HEK293 (cell line): Measurements from ENCODE around the gene ABHD15.

ENCODE experiments used
- BCL6B ChIP-seq: fragments of 450-650 bp; formaldehyde crosslinking; IDR thresholded peaks from 2 replicates; pipeline ENCODE4 v1.5.1; 2017; ENCODE audit warnings: missing biosample characterization, missing genetic modification characterization
- GFI1B ChIP-seq: fragments of 450-650 bp; formaldehyde crosslinking; IDR thresholded peaks from 2 replicates; pipeline ENCODE4 v1.5.1; 2016; ENCODE audit warnings: missing biosample characterization, missing genetic modification characterization
- GLIS1 ChIP-seq: fragments of 450-650 bp; formaldehyde crosslinking; IDR thresholded peaks from 2 replicates; pipeline ENCODE4 v1.5.1; 2016; ENCODE audit warnings: missing biosample characterization, missing genetic modification characterization
- IKZF3 ChIP-seq: fragments of 450-650 bp; IDR thresholded peaks from 2 replicates; pipeline ENCODE4 v1.5.0; 2018; ENCODE audit warnings: missing biosample characterization, mild to moderate bottlenecking, missing genetic modification characterization, moderate library complexity
- KLF10 ChIP-seq: fragments of 450-650 bp; IDR thresholded peaks from 2 replicates; pipeline ENCODE4 v1.5.1; 2018; ENCODE audit warnings: missing biosample characterization, mild to moderate bottlenecking, missing genetic modification characterization
- KLF8 ChIP-seq: fragments of 450-650 bp; formaldehyde crosslinking; IDR thresholded peaks from 2 replicates; pipeline ENCODE4 v1.5.1; 2016; ENCODE audit warnings: missing biosample characterization, missing genetic modification characterization
- PRDM6 ChIP-seq: fragments of 450-650 bp; formaldehyde crosslinking; IDR thresholded peaks from 2 replicates; pipeline ENCODE4 v1.5.1; 2017; ENCODE audit warnings: missing biosample characterization, missing genetic modification characterization
- SALL2 ChIP-seq: fragments of 450-650 bp; formaldehyde crosslinking; IDR thresholded peaks from 2 replicates; pipeline ENCODE4 v1.5.0; 2017; ENCODE audit warnings: missing biosample characterization, mild to moderate bottlenecking, missing genetic modification characterization, borderline replicate concordance
- SP3 ChIP-seq: fragments of 450-650 bp; formaldehyde crosslinking; IDR thresholded peaks from 2 replicates; pipeline ENCODE4 v1.5.1; 2016; ENCODE audit warnings: missing biosample characterization, missing genetic modification characterization
- ZBTB20 ChIP-seq: fragments of 450-650 bp; formaldehyde crosslinking; IDR thresholded peaks from 2 replicates; pipeline ENCODE4 v1.5.1; 2016; ENCODE audit warnings: missing biosample characterization, missing genetic modification characterization
- ZFP69B ChIP-seq: fragments of 450-650 bp; formaldehyde crosslinking; IDR thresholded peaks from 2 replicates; pipeline ENCODE4 v1.5.1; 2016; ENCODE audit warnings: missing biosample characterization, missing genetic modification characterization
- ZIC2 ChIP-seq: fragments of 450-650 bp; formaldehyde crosslinking; IDR thresholded peaks from 2 replicates; pipeline ENCODE4 v1.5.1; 2016; ENCODE audit warnings: missing biosample characterization, missing genetic modification characterization
- ZNF112 ChIP-seq: fragments of 450-650 bp; formaldehyde crosslinking; IDR thresholded peaks from 2 replicates; pipeline ENCODE4 v1.5.0; 2017; ENCODE audit warnings: missing biosample characterization, missing genetic modification characterization
- ZNF133 ChIP-seq: fragments of 450-650 bp; formaldehyde crosslinking; IDR thresholded peaks from 2 replicates; pipeline ENCODE4 v1.5.1; 2016; ENCODE audit warnings: missing biosample characterization, missing genetic modification characterization
- ZNF138 ChIP-seq: fragments of 450-650 bp; formaldehyde crosslinking; IDR thresholded peaks from 2 replicates; pipeline ENCODE4 v1.5.1; 2016; ENCODE audit warnings: missing biosample characterization, missing genetic modification characterization, borderline replicate concordance
- ZNF16 ChIP-seq: fragments of 450-650 bp; formaldehyde crosslinking; IDR thresholded peaks from 2 replicates; pipeline ENCODE4 v1.5.1; 2016; ENCODE audit warnings: low read depth, missing biosample characterization, missing genetic modification characterization
- ZNF184 ChIP-seq: fragments of 450-650 bp; IDR thresholded peaks from 2 replicates; pipeline ENCODE4 v1.5.1; 2018; ENCODE audit warnings: missing biosample characterization, mild to moderate bottlenecking, missing genetic modification characterization
- ZNF19 ChIP-seq: fragments of 450-650 bp; formaldehyde crosslinking; IDR thresholded peaks from 2 replicates; pipeline ENCODE4; 2016; ENCODE audit warnings: missing biosample characterization, missing genetic modification characterization, low read depth
- ZNF530 ChIP-seq: fragments of 450-650 bp; formaldehyde crosslinking; IDR thresholded peaks from 2 replicates; pipeline ENCODE4 v1.5.1; 2016; ENCODE audit warnings: low read depth, missing biosample characterization, missing genetic modification characterization
- ZNF600 ChIP-seq: fragments of 450-650 bp; formaldehyde crosslinking; IDR thresholded peaks from 2 replicates; pipeline ENCODE4 v1.5.1; 2016; ENCODE audit warnings: missing biosample characterization, missing genetic modification characterization
- ZNF623 ChIP-seq: fragments of 450-650 bp; formaldehyde crosslinking; IDR thresholded peaks from 2 replicates; pipeline ENCODE4 v1.5.1; 2016; ENCODE audit warnings: missing biosample characterization, missing genetic modification characterization
- ZNF624 ChIP-seq: fragments of 450-650 bp; formaldehyde crosslinking; IDR thresholded peaks from 2 replicates; pipeline ENCODE4 v1.5.1; 2017; ENCODE audit warnings: missing biosample characterization, missing genetic modification characterization
- ZNF664 ChIP-seq: fragments of 450-650 bp; formaldehyde crosslinking; IDR thresholded peaks from 2 replicates; pipeline ENCODE4 v1.5.1; 2016; ENCODE audit warnings: missing biosample characterization, missing genetic modification characterization
- ZNF776 ChIP-seq: fragments of 450-650 bp; formaldehyde crosslinking; IDR thresholded peaks from 2 replicates; pipeline ENCODE4 v1.5.0; 2017; ENCODE audit warnings: missing biosample characterization, missing genetic modification characterization, borderline replicate concordance
- ZNF785 ChIP-seq: fragments of 450-650 bp; formaldehyde crosslinking; IDR thresholded peaks from 2 replicates; pipeline ENCODE4 v1.5.1; 2016; ENCODE audit warnings: missing biosample characterization, missing genetic modification characterization
- TF ChIP-seq, protein P1 (sequence below): fragments of 450-650 bp; formaldehyde crosslinking; conservative IDR thresholded peaks from 2 replicates; pipeline ENCODE4 v1.5.1; 2016; ENCODE audit warnings: low read depth, missing biosample characterization, missing genetic modification characterization
- TF ChIP-seq, protein P2 (sequence below): fragments of 450-650 bp; formaldehyde crosslinking; IDR thresholded peaks from 2 replicates; pipeline ENCODE4 v1.5.1; 2016; ENCODE audit warnings: missing biosample characterization, missing genetic modification characterization
- TF ChIP-seq, protein P3 (sequence below): fragments of 450-650 bp; formaldehyde crosslinking; IDR thresholded peaks from 2 replicates; pipeline ENCODE4 v1.5.1; 2016; ENCODE audit warnings: missing biosample characterization, missing genetic modification characterization
- TF ChIP-seq, protein P4 (sequence below): fragments of 450-650 bp; formaldehyde crosslinking; IDR thresholded peaks from 2 replicates; pipeline ENCODE4 v1.5.1; 2016; ENCODE audit warnings: missing biosample characterization, missing genetic modification characterization, low read depth

The ABHD15 gene

DNA sequence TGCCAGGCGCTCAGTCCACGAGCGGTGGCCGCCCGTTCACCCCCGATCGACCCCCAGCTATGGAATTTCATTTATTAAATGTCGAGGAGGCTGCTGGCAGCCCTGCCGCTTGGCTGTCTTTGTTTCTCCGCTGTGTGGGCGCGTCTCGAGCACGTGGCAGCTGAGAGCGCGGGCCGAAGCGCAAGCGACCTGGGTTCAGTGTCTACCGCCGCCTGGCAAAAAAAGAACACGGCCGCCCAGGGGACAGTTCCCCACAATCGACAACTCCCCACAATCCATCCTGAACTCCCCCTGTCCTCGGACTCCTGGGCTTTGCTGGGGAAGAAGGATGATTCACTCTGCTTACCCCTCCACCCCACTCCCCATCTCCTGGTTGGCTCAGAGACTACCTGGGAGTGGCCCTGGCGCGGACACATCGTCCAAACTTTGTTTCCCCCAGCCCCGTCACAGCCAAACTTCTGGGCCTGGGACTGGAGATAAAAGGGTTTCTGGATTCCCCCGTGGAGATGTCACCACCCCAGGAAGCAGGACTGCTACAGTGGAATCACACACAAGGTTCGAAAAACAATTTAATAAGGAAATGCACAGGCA lies 24.4 kb upstream of the ABHD15 start (continued):
- TF ChIP-seq, protein P1, sequence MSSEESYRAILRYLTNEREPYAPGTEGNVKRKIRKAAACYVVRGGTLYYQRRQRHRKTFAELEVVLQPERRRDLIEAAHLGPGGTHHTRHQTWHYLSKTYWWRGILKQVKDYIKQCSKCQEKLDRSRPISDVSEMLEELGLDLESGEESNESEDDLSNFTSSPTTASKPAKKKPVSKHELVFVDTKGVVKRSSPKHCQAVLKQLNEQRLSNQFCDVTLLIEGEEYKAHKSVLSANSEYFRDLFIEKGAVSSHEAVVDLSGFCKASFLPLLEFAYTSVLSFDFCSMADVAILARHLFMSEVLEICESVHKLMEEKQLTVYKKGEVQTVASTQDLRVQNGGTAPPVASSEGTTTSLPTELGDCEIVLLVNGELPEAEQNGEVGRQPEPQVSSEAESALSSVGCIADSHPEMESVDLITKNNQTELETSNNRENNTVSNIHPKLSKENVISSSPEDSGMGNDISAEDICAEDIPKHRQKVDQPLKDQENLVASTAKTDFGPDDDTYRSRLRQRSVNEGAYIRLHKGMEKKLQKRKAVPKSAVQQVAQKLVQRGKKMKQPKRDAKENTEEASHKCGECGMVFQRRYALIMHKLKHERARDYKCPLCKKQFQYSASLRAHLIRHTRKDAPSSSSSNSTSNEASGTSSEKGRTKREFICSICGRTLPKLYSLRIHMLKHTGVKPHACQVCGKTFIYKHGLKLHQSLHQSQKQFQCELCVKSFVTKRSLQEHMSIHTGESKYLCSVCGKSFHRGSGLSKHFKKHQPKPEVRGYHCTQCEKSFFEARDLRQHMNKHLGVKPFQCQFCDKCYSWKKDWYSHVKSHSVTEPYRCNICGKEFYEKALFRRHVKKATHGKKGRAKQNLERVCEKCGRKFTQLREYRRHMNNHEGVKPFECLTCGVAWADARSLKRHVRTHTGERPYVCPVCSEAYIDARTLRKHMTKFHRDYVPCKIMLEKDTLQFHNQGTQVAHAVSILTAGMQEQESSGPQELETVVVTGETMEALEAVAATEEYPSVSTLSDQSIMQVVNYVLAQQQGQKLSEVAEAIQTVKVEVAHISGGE (tag by site-specific recombination), result 0 out of 2 replicates have a peak, but pooled peaks have one; percentile 4
- TF ChIP-seq ZFP69B (tag by site-specific recombination) (no peak), ZNF19 (no peak), ZNF624 (tag by site-specific recombination) (no peak), IKZF3 (tag by site-specific recombination) (no peak), ZNF664 (tag by site-specific recombination) (no peak), ZNF138 (tag by site-specific recombination) (no peak), ZNF184 (tag by site-specific recombination) (no peak), ZIC2 (tag by site-specific recombination) (no peak), ZNF785 (tag by site-specific recombination) (no peak), ZNF133 (tag by site-specific recombination) (no peak), ZNF623 (tag by site-specific recombination) (no peak), ZBTB20 (tag by site-specific recombination) (no peak), ZNF16 (tag by site-specific recombination) (no peak), ZNF600 (tag by site-specific recombination) (no peak), GLIS1 (tag by site-specific recombination) (peak; percentile 43; the same call in 1 of the 2 replicates), SALL2 (no peak), KLF8 (tag by site-specific recombination) (no peak; the same call in 1 of the 2 replicates), BCL6B (tag by site-specific recombination) (no peak), ZNF776 (no peak), PRDM6 (tag by site-specific recombination) (no peak), ZNF530 (tag by site-specific recombination) (no peak), ZNF112 (tag by site-specific recombination) (no peak), KLF10 (tag by site-specific recombination) (peak; percentile 21; the same call in 1 of the 2 replicates), SP3 (tag by site-specific recombination) (no peak), GFI1B (no peak)
- TF ChIP-seq, protein P2, sequence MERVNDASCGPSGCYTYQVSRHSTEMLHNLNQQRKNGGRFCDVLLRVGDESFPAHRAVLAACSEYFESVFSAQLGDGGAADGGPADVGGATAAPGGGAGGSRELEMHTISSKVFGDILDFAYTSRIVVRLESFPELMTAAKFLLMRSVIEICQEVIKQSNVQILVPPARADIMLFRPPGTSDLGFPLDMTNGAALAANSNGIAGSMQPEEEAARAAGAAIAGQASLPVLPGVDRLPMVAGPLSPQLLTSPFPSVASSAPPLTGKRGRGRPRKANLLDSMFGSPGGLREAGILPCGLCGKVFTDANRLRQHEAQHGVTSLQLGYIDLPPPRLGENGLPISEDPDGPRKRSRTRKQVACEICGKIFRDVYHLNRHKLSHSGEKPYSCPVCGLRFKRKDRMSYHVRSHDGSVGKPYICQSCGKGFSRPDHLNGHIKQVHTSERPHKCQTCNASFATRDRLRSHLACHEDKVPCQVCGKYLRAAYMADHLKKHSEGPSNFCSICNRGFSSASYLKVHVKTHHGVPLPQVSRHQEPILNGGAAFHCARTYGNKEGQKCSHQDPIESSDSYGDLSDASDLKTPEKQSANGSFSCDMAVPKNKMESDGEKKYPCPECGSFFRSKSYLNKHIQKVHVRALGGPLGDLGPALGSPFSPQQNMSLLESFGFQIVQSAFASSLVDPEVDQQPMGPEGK (tag by site-specific recombination), result no peak
- TF ChIP-seq, protein P3, sequence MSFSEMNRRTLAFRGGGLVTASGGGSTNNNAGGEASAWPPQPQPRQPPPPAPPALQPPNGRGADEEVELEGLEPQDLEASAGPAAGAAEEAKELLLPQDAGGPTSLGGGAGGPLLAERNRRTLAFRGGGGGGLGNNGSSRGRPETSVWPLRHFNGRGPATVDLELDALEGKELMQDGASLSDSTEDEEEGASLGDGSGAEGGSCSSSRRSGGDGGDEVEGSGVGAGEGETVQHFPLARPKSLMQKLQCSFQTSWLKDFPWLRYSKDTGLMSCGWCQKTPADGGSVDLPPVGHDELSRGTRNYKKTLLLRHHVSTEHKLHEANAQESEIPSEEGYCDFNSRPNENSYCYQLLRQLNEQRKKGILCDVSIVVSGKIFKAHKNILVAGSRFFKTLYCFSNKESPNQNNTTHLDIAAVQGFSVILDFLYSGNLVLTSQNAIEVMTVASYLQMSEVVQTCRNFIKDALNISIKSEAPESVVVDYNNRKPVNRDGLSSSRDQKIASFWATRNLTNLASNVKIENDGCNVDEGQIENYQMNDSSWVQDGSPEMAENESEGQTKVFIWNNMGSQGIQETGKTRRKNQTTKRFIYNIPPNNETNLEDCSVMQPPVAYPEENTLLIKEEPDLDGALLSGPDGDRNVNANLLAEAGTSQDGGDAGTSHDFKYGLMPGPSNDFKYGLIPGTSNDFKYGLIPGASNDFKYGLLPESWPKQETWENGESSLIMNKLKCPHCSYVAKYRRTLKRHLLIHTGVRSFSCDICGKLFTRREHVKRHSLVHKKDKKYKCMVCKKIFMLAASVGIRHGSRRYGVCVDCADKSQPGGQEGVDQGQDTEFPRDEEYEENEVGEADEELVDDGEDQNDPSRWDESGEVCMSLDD (tag by site-specific recombination), result no peak
- TF ChIP-seq, protein P4, sequence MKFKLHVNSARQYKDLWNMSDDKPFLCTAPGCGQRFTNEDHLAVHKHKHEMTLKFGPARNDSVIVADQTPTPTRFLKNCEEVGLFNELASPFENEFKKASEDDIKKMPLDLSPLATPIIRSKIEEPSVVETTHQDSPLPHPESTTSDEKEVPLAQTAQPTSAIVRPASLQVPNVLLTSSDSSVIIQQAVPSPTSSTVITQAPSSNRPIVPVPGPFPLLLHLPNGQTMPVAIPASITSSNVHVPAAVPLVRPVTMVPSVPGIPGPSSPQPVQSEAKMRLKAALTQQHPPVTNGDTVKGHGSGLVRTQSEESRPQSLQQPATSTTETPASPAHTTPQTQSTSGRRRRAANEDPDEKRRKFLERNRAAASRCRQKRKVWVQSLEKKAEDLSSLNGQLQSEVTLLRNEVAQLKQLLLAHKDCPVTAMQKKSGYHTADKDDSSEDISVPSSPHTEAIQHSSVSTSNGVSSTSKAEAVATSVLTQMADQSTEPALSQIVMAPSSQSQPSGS (tag by site-specific recombination), result no peak
